Measurements from ENCODE around the gene PGK1.
"Not testable (repeated sequence)": the region's sequence is repeated elsewhere in the genome, so short reads cannot be mapped to it uniquely, and the experiment has no call there.

Gene PGK1

GRCh38 chrX:78103623-78104446 lies at the start of gene PGK1:
PGK1 (plus strand) TSS chrX:78104248; CDS start chrX:78104341, 93 bp downstream.
- Histone ChIP-seq H3K4me3 (ENCODE audit: low read depth, low read length) (peak within 1 kb of the TSS; percentile 72), H3K27ac (peak within 1 kb of the TSS; percentile 84), H3K27me3 (ENCODE audit: insufficient read depth, low read depth, severe bottlenecking) (peaks cover 3% of the 10 kb centered on the region), H3K36me3 (peaks cover 4% of the 10 kb centered on the region), H3K9me3 (ENCODE audit: severe bottlenecking) (peaks cover 2% of the 10 kb centered on the region)
- TF ChIP-seq CTCF (IDR thresholded peaks at IDR 0.05; ENCODE audit: low read depth, low read length): no peak
- DNase-seq: peak; percentile 94

- Histone ChIP-seq H3K27ac (no peak overlapping the region), H3K27me3 (ENCODE audit: insufficient read depth, low read depth, severe bottlenecking) (no peaks in the 10 kb centered on the region), H3K4me3 (ENCODE audit: low read depth, low read length) (no peak overlapping the region), H3K36me3 (no peaks in the 10 kb centered on the region), H3K9me3 (ENCODE audit: severe bottlenecking) (peaks cover 2% of the 10 kb centered on the region)
- no peak for DNase-seq
- no peak for TF ChIP-seq CTCF (IDR thresholded peaks at IDR 0.05; ENCODE audit: low read depth, low read length)
Measured at GRCh38 chrX:78063687-78064086, 40.4 kb upstream of the PGK1 start.

GRCh38 chrX:78064152-78064551 lies 39.9 kb upstream of the PGK1 start:
- Histone ChIP-seq H3K27me3 (ENCODE audit: insufficient read depth, low read depth, severe bottlenecking) (no peaks in the 10 kb centered on the region), H3K4me3 (ENCODE audit: low read depth, low read length) (no peak overlapping the region), H3K9me3 (ENCODE audit: severe bottlenecking) (peaks cover 2% of the 10 kb centered on the region), H3K27ac (no peak overlapping the region), H3K36me3 (no peaks in the 10 kb centered on the region)
- TF ChIP-seq CTCF (IDR thresholded peaks at IDR 0.05; ENCODE audit: low read depth, low read length): no peak
- DNase-seq: no peak

- H3K27ac ChIP-seq; H3K9me3 ChIP-seq (ENCODE audit: severe bottlenecking); H3K4me3 ChIP-seq (ENCODE audit: low read depth, low read length); H3K27me3 ChIP-seq (ENCODE audit: insufficient read depth, low read depth, severe bottlenecking); H3K36me3 ChIP-seq; DNase-seq: not testable (repeated sequence)
Measured at GRCh38 chrX:78064698-78065601, 39.1 kb upstream of the PGK1 start.

- DNase-seq: no peak
- TF ChIP-seq CTCF (IDR thresholded peaks at IDR 0.05; ENCODE audit: low read depth, low read length): no peak
- peaks cover 2% of the 10 kb centered on the region for H3K9me3 ChIP-seq (ENCODE audit: severe bottlenecking)
- no peak overlapping the region for H3K4me3 ChIP-seq (ENCODE audit: low read depth, low read length)
- H3K36me3 ChIP-seq: no peaks in the 10 kb centered on the region
- no peak overlapping the region for H3K27ac ChIP-seq
- no peaks in the 10 kb centered on the region for H3K27me3 ChIP-seq (ENCODE audit: insufficient read depth, low read depth, severe bottlenecking)
Measured at GRCh38 chrX:78066110-78066509, 37.9 kb upstream of the PGK1 start.

GRCh38 chrX:78071331-78071730 lies 32.7 kb upstream of the PGK1 start:
- H3K27ac ChIP-seq: no peak overlapping the region
- H3K36me3 ChIP-seq: no peaks in the 10 kb centered on the region
- no peak for TF ChIP-seq CTCF (IDR thresholded peaks at IDR 0.05; ENCODE audit: low read depth, low read length)
- no peaks in the 10 kb centered on the region for H3K27me3 ChIP-seq (ENCODE audit: insufficient read depth, low read depth, severe bottlenecking)
- H3K9me3 ChIP-seq (ENCODE audit: severe bottlenecking): no peaks in the 10 kb centered on the region
- DNase-seq: no peak
- no peak overlapping the region for H3K4me3 ChIP-seq (ENCODE audit: low read depth, low read length)

GRCh38 chrX:78073147-78074077 lies 30.6 kb upstream of the PGK1 start:
- not testable (repeated sequence) for H3K27me3 ChIP-seq (ENCODE audit: insufficient read depth, low read depth, severe bottlenecking); H3K4me3 ChIP-seq (ENCODE audit: low read depth, low read length); H3K36me3 ChIP-seq; DNase-seq; H3K9me3 ChIP-seq (ENCODE audit: severe bottlenecking); H3K27ac ChIP-seq
